HepG2 (cell line): ENCODE measurements around the gene TCFL5. TPM values are rescaled to one million over a fixed set of nuclear protein-coding genes. Genes with fewer than 3 reads are reported as not detected.
A peak's percentile ranks its signal among the peaks of the same experiment; 100 is the strongest.

Source experiments
- ATF2 ChIP-seq: sonication (generic); formaldehyde crosslinking; IDR thresholded peaks from 2 replicates; pipeline ENCODE4 v1.4.0; 2020; ENCODE audit warnings: missing genetic modification reagents
- ELF4 ChIP-seq: sonication (generic); formaldehyde crosslinking; IDR thresholded peaks from 2 replicates; pipeline ENCODE4 v1.5.0; 2020; ENCODE audit warnings: missing genetic modification reagents, mild to moderate bottlenecking, moderate library complexity, borderline replicate concordance
- HBP1 ChIP-seq: IDR thresholded peaks from 2 replicates; pipeline ENCODE4 v1.6.1; 2016; ENCODE audit warnings: low read depth, control low read depth
- HOXA7 ChIP-seq: sonication (generic); formaldehyde crosslinking; IDR thresholded peaks from 2 replicates; pipeline ENCODE4 v1.8.1; 2022; ENCODE audit warnings: mild to moderate bottlenecking, missing genetic modification reagents, moderate library complexity
- MAFK ChIP-seq, 2 experiments: IDR thresholded peaks in 1 of 2; conservative IDR thresholded peaks in 1 of 2; 2 replicates each; pipeline ENCODE4 v1.6.1; 2011; ENCODE audit warnings: improper control_type of control experiment in 2 of 2, low read length in 2 of 2
- MTF1 ChIP-seq: sonication (generic); formaldehyde crosslinking; IDR thresholded peaks from 2 replicates; pipeline ENCODE4 v1.5.0; 2020; ENCODE audit warnings: missing genetic modification reagents
- MTF2 ChIP-seq: sonication (generic); formaldehyde crosslinking; IDR thresholded peaks from 2 replicates; pipeline ENCODE4 v1.5.0; 2020; ENCODE audit warnings: missing genetic modification reagents, borderline replicate concordance
- NFATC3 ChIP-seq: sonication (generic); formaldehyde crosslinking; IDR thresholded peaks from 2 replicates; pipeline ENCODE4 v1.5.1; 2020; ENCODE audit warnings: mild to moderate bottlenecking, missing genetic modification reagents
- PAWR ChIP-seq: sonication (generic); formaldehyde crosslinking; IDR thresholded peaks from 2 replicates; pipeline ENCODE4 v1.4.0; 2020; ENCODE audit warnings: missing genetic modification reagents, mild to moderate bottlenecking, borderline replicate concordance
- PAX8 ChIP-seq: sonication (generic); formaldehyde crosslinking; IDR thresholded peaks from 2 replicates; pipeline ENCODE4 v1.8.0; 2022; ENCODE audit warnings: mild to moderate bottlenecking, missing genetic modification reagents, borderline replicate concordance
- PBX2 ChIP-seq: IDR thresholded peaks from 2 replicates; pipeline ENCODE4 v1.6.1; 2016; ENCODE audit warnings: control low read depth
- RARA ChIP-seq: IDR thresholded peaks from 2 replicates; pipeline ENCODE4 v1.6.1; 2016; ENCODE audit warnings: missing genetic modification reagents, missing compliant biosample characterization
- RFX3 ChIP-seq: IDR thresholded peaks from 2 replicates; pipeline ENCODE4 v1.6.1; 2016; ENCODE audit warnings: missing biosample characterization, missing genetic modification reagents
- RFXAP ChIP-seq: sonication (generic); formaldehyde crosslinking; IDR thresholded peaks from 2 replicates; pipeline ENCODE4 v1.4.0; 2020; ENCODE audit warnings: missing genetic modification reagents, borderline replicate concordance
- SKI ChIP-seq: fragments of 450-650 bp; IDR thresholded peaks from one replicate; pipeline ENCODE4 v1.6.1; 2018; ENCODE audit warnings: mild to moderate bottlenecking; ENCODE audit not compliant: partially characterized antibody
- SMARCE1 ChIP-seq: fragments of 450-650 bp; IDR thresholded peaks from 2 replicates; pipeline ENCODE4 v1.6.1; 2017; ENCODE audit warnings: borderline replicate concordance
- SRSF1 ChIP-seq: fragments of 200-400 bp; formaldehyde crosslinking; optimal IDR thresholded peaks from 2 replicates; pipeline ENCODE3; 2017; ENCODE audit warnings: mild to moderate bottlenecking, low read depth, low read length, moderate library complexity
- ZBTB20 ChIP-seq: sonication (generic); formaldehyde crosslinking; IDR thresholded peaks from 2 replicates; pipeline ENCODE4 v1.8.1; 2023; ENCODE audit warnings: missing genetic modification reagents, low read depth, mild to moderate bottlenecking, borderline replicate concordance
- ZFP82 ChIP-seq: sonication (generic); formaldehyde crosslinking; IDR thresholded peaks from 2 replicates; pipeline ENCODE4 v1.5.1; 2020; ENCODE audit warnings: mild to moderate bottlenecking, missing genetic modification reagents, borderline replicate concordance
- ZFYVE20 ChIP-seq: sonication (generic); formaldehyde crosslinking; IDR thresholded peaks from 2 replicates; pipeline ENCODE4 v1.8.0; 2023; ENCODE audit warnings: low read depth, mild to moderate bottlenecking, moderate library complexity, missing genetic modification reagents, borderline replicate concordance
- ZNF432 ChIP-seq: sonication (generic); formaldehyde crosslinking; IDR thresholded peaks from 2 replicates; pipeline ENCODE4 v1.5.0; 2020; ENCODE audit warnings: missing genetic modification reagents, mild to moderate bottlenecking, borderline replicate concordance
- ZNF556 ChIP-seq: sonication (generic); formaldehyde crosslinking; IDR thresholded peaks from 2 replicates; pipeline ENCODE4 v1.4.0; 2020; ENCODE audit warnings: mild to moderate bottlenecking, missing genetic modification reagents, borderline replicate concordance
- ZNF558 ChIP-seq: sonication (generic); formaldehyde crosslinking; IDR thresholded peaks from 2 replicates; pipeline ENCODE4 v1.9.0; 2022; ENCODE audit warnings: mild to moderate bottlenecking, missing genetic modification reagents, borderline replicate concordance
- ZNF616 ChIP-seq: sonication (generic); formaldehyde crosslinking; IDR thresholded peaks from 2 replicates; pipeline ENCODE4 v1.5.0; 2020; ENCODE audit warnings: low read depth, mild to moderate bottlenecking, missing genetic modification reagents
- ZNF709 ChIP-seq: sonication (generic); formaldehyde crosslinking; IDR thresholded peaks from 2 replicates; pipeline ENCODE4 v1.5.0; 2020; ENCODE audit warnings: mild to moderate bottlenecking, missing genetic modification reagents
- ZNF790 ChIP-seq: sonication (generic); formaldehyde crosslinking; IDR thresholded peaks from 2 replicates; pipeline ENCODE4 v1.8.0; 2022; ENCODE audit warnings: missing genetic modification reagents, mild to moderate bottlenecking, borderline replicate concordance
- ZZZ3 ChIP-seq: sonication (generic); formaldehyde crosslinking; IDR thresholded peaks from 2 replicates; pipeline ENCODE4 v1.4.0; 2020; ENCODE audit warnings: missing genetic modification reagents, mild to moderate bottlenecking, borderline replicate concordance
- polyA plus RNA-seq, 8 experiments: library from polyadenylated mRNA; depleted of rRNA in 3 of 8; stranded (reverse) in 7 of 8; unstranded in 1 of 8; fragments of >200 nt; fragmentation: Illumina TruSeq in 4 of 8; extraction: Trizol in 4 of 8; gene quantifications; 2 replicates each; pipeline versions ENCODE4 v1.2.1 to v1.2.3, GENCODE V29; 2011 to 2016; ENCODE audit warnings: low read depth in 4 of 8, missing spikeins in 1 of 8, mixed read lengths in 1 of 8; ENCODE audit not compliant: insufficient read depth in 1 of 8
- total RNA-seq, 5 experiments: library from RNA; depleted of rRNA; stranded (reverse); fragments of >200 nt; fragmentation: Illumina TruSeq; extraction: Trizol; gene quantifications; 2 replicates each; pipeline ENCODE4 v1.2.3, GENCODE V29; 2016; ENCODE audit warnings: low read depth in 1 of 5

Gene TCFL5
- total and polyA plus RNA-seq, 2 of the 13 experiments (the other 11 are each of a cell fraction or from before 2014, with no cell fraction given): 14.8 to 20.0 TPM

GRCh38 chr20:62815066-62815991 is 46.3 kb downstream of the TCFL5 start (continued):
- TF ChIP-seq HOXA7: no peak
- 0 out of 2 replicates have a peak, but pooled peaks have one; percentile 75 for TF ChIP-seq ZNF616 (CRISPR knock-in tag)
- no peak for TF ChIP-seq ZNF558 (CRISPR knock-in tag)
- TF ChIP-seq ZNF556: 0 out of 2 replicates have a peak, but pooled peaks have one; percentile 48
- no peak for TF ChIP-seq RARA
- TF ChIP-seq SRSF1: no peak
- TF ChIP-seq SKI: no peak
- no peak for TF ChIP-seq ZZZ3 (CRISPR knock-in tag)
- TF ChIP-seq ZNF432: no peak
- no peak for TF ChIP-seq ATF2 (CRISPR knock-in tag)
- no peak for TF ChIP-seq NFATC3 (CRISPR knock-in tag)
- no peak for TF ChIP-seq ZFP82 (CRISPR knock-in tag)
- TF ChIP-seq ZNF709 (CRISPR knock-in tag): no peak
- peak; percentile 62; the same call in 1 of the 2 replicates for TF ChIP-seq RFXAP (CRISPR knock-in tag)
- TF ChIP-seq HBP1: no peak
- TF ChIP-seq ZFYVE20 (CRISPR knock-in tag): no peak
- TF ChIP-seq SMARCE1: no peak
- TF ChIP-seq PAWR (CRISPR knock-in tag): 0 out of 2 replicates have a peak, but pooled peaks have one; percentile 65
- no peak for TF ChIP-seq ZNF790
- TF ChIP-seq ELF4: no peak
- TF ChIP-seq MAFK (conservative IDR thresholded peaks at IDR 0.05 in 1 of 2, IDR thresholded peaks at IDR 0.05 in 1 of 2; ENCODE audit: low read length in 2 of 2): no peak
- TF ChIP-seq PAX8 (CRISPR knock-in tag): no peak
- TF ChIP-seq MTF1: no peak
- no peak for TF ChIP-seq ZBTB20 (CRISPR knock-in tag)
- no peak for TF ChIP-seq PBX2
- TF ChIP-seq RFX3 (CRISPR knock-in tag): no peak
- TF ChIP-seq MTF2 (CRISPR knock-in tag): 0 out of 2 replicates have a peak, but pooled peaks have one; percentile 46
